HG02852 (cell line): ENCODE data around the gene POP7.
"Not testable (repeated sequence)": the region's sequence is repeated elsewhere in the genome, so short reads cannot be mapped to it uniquely, and the experiment has no call there.

ENCODE experiments used
- ATAC-seq: cut with Tn5 transposase; IDR thresholded peaks from one replicate; pipeline ENCODE4 v1.9.1; 2021; ENCODE audit warnings: mild to moderate bottlenecking, moderate library complexity; ENCODE audit not compliant: unreplicated experiment

POP7 gene

GRCh38 chr7:100705753-100706671 lies at the start of gene POP7:
Gene POP7, plus strand, starts transcription at chr7:100706121. Its CDS starts 710 bp downstream, at chr7:100706831.
- ATAC-seq = peak; percentile 84

- ATAC-seq = not testable (repeated sequence)
Observed at GRCh38 chr7:100662194-100662776, 43.6 kb upstream of the POP7 start.

GRCh38 chr7:100665168-100665726 lies 40.7 kb upstream of the POP7 start:
- no peak for ATAC-seq

GRCh38 chr7:100667331-100668068 lies 38.4 kb upstream of the POP7 start:
- ATAC-seq = no peak

- no peak for ATAC-seq
Observed at GRCh38 chr7:100668069-100668449, 37.9 kb upstream of the POP7 start.

- not testable (repeated sequence) for ATAC-seq
Observed at GRCh38 chr7:100669106-100669505, 36.8 kb upstream of the POP7 start.

- no peak for ATAC-seq
Observed at GRCh38 chr7:100670074-100670473, 35.8 kb upstream of the POP7 start.

- no peak for ATAC-seq
Observed at GRCh38 chr7:100671353-100672327, 34.3 kb upstream of the POP7 start.

GRCh38 chr7:100673302-100673941 lies 32.5 kb upstream of the POP7 start, which contains the start of gene GNB2:
Gene GNB2, plus strand, starts transcription at chr7:100673740. Its CDS starts 2,526 bp downstream, at chr7:100676266.
- ATAC-seq = peak; percentile 62

- ATAC-seq = peak; percentile 8
Observed at GRCh38 chr7:100673942-100674410, 31.9 kb upstream of the POP7 start.

GRCh38 chr7:100674411-100675104 lies 31.4 kb upstream of the POP7 start:
- ATAC-seq = no peak

GRCh38 chr7:100675105-100675451 lies 30.8 kb upstream of the POP7 start:
- ATAC-seq = no peak

- peak; percentile 30 for ATAC-seq
Observed at GRCh38 chr7:100675581-100676350, 30.2 kb upstream of the POP7 start.

GRCh38 chr7:100676501-100677306 lies 29.2 kb upstream of the POP7 start:
- no peak for ATAC-seq

GRCh38 chr7:100677308-100678267 lies 28.3 kb upstream of the POP7 start:
- ATAC-seq = no peak
